A172 (cell line): Measurements from ENCODE around the gene PITRM1. TPM values are rescaled to one million over a fixed set of nuclear protein-coding genes. Genes with fewer than 3 reads are reported as not detected.
"Not testable (repeated sequence)": the region's sequence is repeated elsewhere in the genome, so short reads cannot be mapped to it uniquely, and the experiment has no call there.

Experiments
- DNase-seq: peaks from one replicate; pipeline ENCODE4 v3.0.0-alpha.2; 2015; ENCODE audit warnings: low spot score
- total RNA-seq: library from RNA; depleted of rRNA; stranded (reverse); fragments of >200 nt; shearing (Covaris generic); gene quantifications from 2 replicates; pipeline ENCODE4 v1.2.3, GENCODE V29; 2014

Gene PITRM1
- total RNA-seq, 1 experiment from 2014 or later = 99.5 TPM

GRCh38 chr10:3122486-3123205 is 49.9 kb downstream of the PITRM1 start:
- peak; percentile 88 for DNase-seq

DNA sequence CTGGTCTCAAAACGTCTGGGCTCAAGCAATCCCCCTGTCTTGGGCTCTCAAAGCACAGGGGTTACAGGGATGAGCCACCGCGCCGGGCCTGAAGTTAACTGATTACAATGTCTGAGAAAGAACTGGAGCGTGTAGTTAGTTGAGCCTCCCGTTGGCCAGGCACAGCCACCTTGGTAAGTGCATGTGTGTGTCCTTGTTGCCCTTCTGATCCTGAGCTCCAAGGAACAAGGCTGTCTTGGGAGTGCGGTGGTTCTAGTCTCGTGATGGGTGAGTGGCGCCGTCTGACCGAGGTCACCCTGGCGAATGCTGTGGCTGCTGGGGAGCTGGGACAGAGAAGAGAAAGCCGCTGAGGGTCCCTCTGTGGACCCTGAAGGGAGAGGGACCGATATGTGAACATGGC is 50.5 kb downstream of the PITRM1 start:
- DNase-seq = no peak

DNA sequence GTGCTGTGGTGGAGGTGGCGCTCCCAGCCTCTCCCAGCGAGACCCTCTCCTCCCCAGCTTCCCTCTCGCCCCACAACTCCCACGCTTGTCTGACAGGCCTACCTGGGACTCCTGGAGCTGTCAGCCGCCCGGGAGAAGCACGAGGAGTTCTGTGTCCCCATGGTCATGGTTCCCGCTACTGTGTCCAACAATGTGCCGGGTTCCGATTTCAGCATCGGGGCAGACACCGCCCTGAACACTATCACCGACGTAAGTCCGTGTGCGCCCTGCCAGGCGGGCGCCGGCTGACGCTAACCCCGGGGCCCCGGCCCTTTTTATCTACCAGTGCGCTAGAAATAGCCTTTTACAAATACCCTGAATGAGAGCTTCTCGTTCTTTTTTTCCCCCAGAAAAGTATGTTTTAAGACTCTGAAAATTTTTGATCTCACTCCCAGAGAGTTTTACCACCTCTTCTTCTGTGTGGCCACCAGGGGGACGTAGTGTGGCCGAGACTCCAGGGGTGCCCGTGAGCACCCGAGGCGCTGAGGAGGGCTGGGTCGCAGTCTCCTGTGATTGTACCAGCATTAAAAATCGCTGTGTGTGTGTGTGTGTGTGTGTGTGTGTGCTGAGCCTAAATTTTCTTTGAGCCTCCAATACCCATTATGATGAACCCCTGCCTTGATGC is 52.7 kb downstream of the PITRM1 start:
- peak; percentile 47 for DNase-seq

DNA sequence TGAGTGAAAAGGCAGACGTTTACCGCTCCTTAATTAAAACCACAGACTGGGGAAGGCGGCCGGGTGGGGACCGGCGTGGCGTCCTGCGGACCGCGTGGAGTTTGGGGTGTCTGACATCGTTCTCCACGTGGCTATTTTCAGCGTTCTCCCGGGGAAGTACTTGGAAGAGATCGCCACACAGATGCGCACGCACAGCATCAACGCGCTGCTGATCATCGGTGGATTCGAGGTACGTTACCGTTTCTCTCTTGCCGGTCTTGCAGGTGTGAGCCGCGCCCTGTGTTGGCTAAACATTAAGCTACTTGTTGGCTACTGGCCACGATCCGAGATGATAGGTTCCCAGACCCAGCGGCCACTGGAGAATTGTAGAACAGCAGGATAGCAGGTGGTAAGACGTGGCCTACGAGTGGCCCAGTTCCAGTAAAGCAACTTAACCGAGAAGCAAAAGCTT is 53.9 kb downstream of the PITRM1 start:
- no peak for DNase-seq

GRCh38 chr10:3117486-3117885 is 55.1 kb downstream of the PITRM1 start:
- DNase-seq = no peak

DNA sequence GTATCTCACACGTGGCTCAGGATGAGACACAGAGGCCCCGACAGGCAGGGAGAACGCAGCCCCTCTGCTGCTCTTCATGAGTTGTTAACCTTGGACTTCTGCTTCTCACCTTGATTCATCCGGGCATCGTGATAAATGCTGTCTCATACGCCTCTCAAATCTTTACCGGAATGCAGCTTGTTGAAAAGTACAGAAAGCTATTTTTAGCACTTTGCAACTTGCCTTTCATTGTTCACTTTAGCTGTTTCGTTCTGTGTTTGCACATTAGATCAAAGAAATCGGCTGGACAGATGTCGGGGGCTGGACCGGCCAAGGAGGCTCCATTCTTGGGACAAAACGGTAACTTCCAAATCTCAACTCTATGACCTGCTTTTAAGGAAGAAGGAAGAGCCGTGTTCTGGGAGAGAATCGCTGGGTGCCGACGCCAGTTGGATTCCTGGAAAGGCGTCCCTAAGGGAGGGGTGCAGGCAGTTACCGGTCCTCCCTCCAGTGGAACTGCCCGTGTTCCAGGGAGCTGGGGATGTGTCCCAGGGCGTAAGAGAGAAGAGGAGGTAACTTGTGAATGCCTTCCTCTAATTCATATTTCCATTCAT is 56.0 kb downstream of the PITRM1 start:
- DNase-seq = no peak

GRCh38 chr10:3115685-3116084 is 56.9 kb downstream of the PITRM1 start:
- DNase-seq = no peak

DNA sequence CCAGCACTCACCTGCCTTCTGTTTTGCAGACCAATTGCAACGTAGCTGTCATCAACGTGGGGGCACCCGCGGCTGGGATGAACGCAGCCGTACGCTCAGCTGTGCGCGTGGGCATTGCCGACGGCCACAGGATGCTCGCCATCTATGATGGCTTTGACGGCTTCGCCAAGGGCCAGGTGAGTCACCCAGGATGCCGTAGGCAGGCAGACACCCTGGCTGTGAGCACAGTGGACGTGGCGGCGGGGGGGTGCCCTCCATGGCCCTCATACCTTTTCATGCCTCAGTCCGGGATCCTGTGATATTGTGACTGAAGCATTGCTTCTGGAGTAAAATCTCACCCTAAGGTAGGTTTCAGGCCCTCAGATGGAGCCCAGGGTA is 59.2 kb downstream of the PITRM1 start:
- no peak for DNase-seq

- no peak for DNase-seq
Observed at GRCh38 chr10:3111621-3112163, 60.9 kb downstream of the PITRM1 start.

DNA sequence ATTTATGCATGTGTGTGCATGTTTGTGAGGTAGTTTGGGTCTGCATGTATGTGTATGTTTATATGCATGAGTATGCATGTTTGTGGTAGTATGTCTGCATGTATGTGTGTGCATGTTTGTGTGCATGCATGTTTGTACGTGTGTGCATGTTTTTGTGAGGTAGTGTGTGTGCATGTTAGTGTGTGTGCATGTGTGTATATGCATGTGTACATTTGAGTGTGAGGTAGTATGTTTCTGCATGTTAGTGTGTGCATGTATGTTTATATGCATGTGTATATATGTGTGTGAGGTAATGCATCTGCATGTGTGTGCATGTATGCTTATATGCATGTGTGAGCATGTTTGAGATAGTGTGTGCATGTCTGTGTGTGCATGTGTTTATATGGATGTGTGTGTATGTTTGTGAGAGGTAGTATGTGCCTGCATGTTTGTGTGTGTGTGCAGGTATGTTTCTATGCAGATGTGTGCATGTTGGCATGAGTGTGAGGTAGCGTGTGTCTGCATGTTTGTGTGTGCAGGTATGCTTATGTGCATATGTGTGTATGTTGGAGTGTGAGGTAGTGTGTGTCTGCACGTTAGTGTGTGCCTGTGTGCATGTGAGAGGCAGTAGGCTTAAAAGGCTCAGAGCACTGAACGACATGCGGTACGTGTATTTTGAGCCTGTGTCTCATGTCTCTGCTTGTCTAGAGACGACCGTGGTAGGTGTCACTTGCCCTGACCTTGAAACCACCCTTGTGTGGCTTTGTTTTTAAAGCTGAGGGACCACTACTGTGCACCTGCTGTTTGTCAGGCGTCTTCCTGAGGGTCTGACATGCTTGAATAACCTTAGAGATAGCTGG is 61.6 kb downstream of the PITRM1 start:
- no peak for DNase-seq

- no peak for DNase-seq
Observed at GRCh38 chr10:3109633-3110032, 62.9 kb downstream of the PITRM1 start.

GRCh38 chr10:3109196-3109595 is 63.4 kb downstream of the PITRM1 start:
- no peak for DNase-seq

- DNase-seq = no peak
Observed at GRCh38 chr10:3108575-3109105, 63.9 kb downstream of the PITRM1 start.

DNA sequence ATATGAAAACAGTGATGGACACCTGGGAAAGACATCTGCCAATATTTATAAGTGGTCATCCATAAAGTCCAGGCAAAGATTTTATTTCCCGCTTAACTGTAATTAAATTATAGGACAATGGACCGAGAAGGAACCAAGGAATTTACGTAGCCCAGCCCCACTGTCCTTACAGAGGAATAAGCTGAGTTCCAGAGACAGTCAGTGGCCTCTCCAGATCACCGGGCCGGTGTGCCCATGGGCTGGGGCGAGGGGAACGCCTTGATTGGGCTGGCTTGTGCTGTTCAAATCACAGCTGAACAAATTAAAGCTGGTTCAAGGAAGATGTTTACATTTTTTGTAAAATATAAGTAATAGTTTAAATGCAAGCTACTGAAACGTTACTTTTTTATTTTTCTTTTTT is 64.5 kb downstream of the PITRM1 start:
- no peak for DNase-seq

- peak; percentile 96 for DNase-seq
Observed at GRCh38 chr10:3107426-3107961, 65.1 kb downstream of the PITRM1 start.

- DNase-seq = no peak
Observed at GRCh38 chr10:3106928-3107425, 65.6 kb downstream of the PITRM1 start.

- not testable (repeated sequence) for DNase-seq
Observed at GRCh38 chr10:3106328-3106727, 66.3 kb downstream of the PITRM1 start.

DNA sequence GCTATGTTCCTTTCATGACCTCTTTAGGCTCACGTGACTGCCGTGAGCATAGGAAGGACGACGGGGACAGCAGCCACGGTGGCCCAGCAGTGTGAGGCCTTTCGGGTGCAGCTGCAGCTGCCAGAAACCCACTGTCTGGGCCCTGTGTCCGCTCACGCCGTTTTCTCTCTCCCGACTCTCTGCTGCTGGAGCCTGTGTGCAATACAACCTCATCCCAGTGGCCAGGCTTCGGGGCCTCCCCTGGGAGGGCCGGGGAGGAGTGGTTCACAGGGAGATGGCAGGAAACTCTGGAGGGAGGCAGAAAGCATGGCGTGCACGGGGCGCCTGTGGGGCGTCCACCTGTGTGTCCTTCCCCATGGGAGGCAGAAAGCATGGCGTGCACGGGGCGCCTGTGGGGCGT is 66.7 kb downstream of the PITRM1 start:
- DNase-seq = no peak

- no peak for DNase-seq
Observed at GRCh38 chr10:3105166-3105565, 67.4 kb downstream of the PITRM1 start.

GRCh38 chr10:3104251-3104918 is 68.2 kb downstream of the PITRM1 start:
- no peak for DNase-seq

DNA sequence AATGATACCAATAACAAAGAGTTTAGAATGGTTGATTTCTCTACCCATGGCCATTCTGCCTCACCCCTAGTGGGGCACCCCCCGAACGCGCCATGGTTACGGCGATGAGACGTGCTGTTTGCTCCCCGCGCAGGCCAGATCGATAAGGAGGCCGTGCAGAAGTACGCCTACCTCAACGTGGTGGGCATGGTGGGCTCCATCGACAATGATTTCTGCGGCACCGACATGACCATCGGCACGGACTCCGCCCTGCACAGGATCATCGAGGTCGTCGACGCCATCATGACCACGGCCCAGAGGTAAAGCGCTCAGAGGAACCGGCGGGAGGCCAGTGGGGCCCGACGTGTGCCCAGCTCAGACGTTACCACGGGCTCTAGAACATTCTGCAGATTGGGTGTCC is 68.9 kb downstream of the PITRM1 start:
- DNase-seq = no peak
